GM12801 (cell line): ENCODE data around the gene CEP135.

Experiments used
- TF ChIP-seq, protein P1 (sequence below): IDR thresholded peaks from one replicate; pipeline ENCODE4 v1.5.1; 2011; ENCODE audit warnings: control low read depth; ENCODE audit not compliant: insufficient read length; ENCODE audit errors: extremely low read depth

Gene CEP135

DNA sequence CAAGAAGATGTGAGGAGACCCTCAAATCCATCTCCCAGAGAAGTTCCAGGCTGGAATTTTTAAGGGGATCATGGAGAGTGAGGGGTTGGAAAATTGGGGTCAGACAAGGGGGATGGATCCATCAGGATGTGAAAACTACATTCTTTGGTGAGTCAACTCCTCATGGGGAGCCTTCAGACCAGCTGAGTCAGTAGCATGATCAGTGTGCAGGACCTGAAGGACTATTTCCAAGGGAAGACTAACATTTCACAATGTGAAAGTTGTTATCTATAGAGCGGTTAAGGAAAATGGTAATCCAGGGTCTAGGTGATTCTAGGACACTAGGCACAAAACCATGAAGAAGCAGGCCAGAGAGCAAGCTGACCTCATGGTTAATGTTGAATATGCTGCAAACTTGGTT is 38.6 kb upstream of the CEP135 start:
- TF ChIP-seq, protein P1, sequence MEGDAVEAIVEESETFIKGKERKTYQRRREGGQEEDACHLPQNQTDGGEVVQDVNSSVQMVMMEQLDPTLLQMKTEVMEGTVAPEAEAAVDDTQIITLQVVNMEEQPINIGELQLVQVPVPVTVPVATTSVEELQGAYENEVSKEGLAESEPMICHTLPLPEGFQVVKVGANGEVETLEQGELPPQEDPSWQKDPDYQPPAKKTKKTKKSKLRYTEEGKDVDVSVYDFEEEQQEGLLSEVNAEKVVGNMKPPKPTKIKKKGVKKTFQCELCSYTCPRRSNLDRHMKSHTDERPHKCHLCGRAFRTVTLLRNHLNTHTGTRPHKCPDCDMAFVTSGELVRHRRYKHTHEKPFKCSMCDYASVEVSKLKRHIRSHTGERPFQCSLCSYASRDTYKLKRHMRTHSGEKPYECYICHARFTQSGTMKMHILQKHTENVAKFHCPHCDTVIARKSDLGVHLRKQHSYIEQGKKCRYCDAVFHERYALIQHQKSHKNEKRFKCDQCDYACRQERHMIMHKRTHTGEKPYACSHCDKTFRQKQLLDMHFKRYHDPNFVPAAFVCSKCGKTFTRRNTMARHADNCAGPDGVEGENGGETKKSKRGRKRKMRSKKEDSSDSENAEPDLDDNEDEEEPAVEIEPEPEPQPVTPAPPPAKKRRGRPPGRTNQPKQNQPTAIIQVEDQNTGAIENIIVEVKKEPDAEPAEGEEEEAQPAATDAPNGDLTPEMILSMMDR, result no peak

DNA sequence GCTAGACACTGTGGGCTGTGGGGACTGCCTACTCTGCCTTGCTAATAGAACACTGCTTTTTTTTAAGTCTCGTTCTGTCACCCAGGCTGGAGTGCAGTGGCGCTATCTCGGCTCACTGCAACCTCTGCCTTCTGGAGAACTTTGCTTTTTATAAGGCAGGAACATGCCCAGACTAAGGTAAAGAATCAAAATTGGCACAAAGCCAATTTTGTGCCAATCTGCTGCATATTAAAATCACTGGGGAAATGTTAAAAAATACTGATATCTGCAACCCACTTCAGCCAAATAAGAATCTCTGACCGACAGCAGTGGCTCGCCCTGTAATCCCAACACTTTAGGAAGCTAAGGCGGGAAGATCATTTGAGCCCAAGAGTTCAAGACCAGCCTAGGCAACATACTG is 36.5 kb upstream of the CEP135 start:
- TF ChIP-seq, protein P1, result no peak

DNA sequence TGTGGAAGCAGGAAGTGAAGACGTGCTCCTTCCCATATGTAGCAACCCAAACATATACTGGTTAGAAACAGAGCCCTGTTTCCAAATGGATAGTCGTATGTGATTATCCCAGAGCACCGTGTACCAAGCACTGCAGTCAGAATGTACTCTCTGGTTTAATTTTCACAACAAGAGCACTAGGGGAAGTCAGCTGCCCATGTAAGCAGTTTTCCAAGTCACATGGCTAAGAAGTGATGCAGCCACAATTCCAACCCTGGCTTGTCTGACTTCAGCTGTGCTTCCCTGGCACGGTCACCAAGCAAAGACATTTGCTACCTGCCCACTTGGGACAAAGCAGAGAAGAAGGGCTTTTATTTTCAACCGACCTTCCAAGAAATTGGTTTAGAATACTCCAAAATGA is 28.2 kb upstream of the CEP135 start:
- TF ChIP-seq, protein P1, result no peak

DNA sequence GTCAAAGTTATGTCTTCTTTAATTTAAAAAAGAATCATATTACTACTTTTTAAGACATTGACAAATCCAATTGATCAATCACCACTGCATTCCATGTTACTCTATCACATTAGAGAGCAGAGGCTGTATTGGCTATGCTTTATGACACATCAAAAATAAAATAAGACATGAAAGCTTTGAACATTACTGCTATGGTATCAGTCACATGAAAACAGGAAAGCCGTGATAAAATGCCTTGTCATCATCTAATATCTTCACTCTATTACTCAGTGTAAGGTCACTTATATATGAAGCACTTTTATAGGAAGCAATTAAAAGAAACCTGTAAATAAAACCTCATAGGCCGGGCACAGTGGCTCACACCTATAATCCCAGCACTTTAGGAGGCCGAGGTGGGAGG is 27.7 kb upstream of the CEP135 start:
- TF ChIP-seq, protein P1, result no peak

DNA sequence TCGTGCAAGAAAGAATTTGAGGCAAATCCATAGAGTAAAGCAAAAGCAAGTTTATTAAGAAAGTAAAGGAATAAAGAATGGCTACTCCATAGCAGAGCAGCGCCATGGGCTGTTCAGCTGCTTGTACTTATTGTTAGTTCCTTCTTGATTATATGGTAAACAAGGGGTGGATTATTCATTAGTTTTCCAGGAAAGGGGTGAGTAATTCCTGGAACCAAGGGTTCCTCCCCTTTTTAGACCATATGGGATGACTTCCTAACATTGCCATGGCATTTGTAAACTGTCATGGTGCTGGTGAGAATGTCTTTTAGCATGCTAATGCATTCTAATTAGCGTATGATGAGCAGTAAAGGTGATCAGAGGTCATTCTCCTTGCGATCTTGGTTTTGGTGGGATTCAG is 23.5 kb upstream of the CEP135 start:
- TF ChIP-seq, protein P1, result no peak

DNA sequence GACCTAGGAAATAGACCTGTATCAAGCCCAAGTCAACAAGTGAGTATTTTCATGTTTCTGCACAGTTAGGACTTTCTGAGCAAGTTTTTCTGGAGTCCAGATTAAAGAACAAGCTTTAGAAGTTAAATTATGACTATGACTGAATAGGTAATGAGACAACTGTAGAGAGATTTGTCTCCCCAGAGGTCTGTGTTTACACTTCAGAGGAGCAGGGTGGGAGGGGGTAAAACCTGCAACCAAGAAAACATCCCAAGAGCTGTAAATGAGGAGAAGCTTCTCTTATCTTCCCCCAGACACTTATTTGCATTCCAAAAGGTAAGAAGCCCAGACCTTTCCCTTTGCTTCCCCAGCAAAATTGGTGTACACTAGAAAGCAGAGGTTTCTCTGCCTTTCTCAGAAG is 22.1 kb upstream of the CEP135 start:
- TF ChIP-seq, protein P1, result no peak

DNA sequence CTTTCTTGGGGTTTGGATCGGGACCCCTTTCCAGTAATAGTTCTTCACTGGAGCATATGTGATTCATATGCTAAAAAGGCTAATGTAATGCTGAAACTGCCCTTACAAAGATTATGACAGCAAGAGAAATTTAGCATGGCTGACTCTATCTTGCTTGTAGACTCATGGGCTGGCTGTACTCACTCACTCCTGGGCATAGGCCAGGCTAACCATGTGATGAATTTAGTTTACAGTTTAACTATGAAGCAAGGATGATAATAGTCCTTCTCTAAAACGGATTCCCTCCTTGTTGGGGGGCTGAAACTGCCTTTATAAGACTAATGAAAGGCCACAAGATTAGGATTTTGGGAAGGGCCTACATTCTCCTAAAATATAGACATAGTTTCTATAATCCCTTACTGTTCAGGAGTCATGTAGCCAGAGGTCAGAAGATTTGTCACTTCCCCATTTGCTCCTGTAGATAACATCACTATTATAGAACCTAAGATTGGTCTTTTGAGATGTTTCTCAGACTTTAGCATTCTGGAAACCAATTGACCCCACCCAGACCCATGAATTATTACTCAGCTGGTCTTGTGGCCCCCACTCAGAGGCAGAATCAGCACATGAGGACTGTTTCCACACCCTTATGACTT is 20.8 kb upstream of the CEP135 start:
- TF ChIP-seq, protein P1, result no peak
